Psoas muscle (tissue), 8 donors: Measurements from ENCODE around the gene CLASRP. TPM values are rescaled to one million over a fixed set of nuclear protein-coding genes. Genes with fewer than 3 reads are reported as not detected.

Experiments
- ATAC-seq, 4 donors: fragments of 200-7000 bp; cut with Tn5 transposase; one replicate each; pipeline ENCODE4 v1.9.1; 2020; ENCODE audit warnings: moderate library complexity in 3 of 4, mild to moderate bottlenecking in 2 of 4
- DNase-seq, 2 donors: peaks; one replicate each; pipeline ENCODE4 v3.0.0-alpha.2; 2020
- H3K27ac ChIP-seq: fragments of 200-600 bp; one replicate; pipeline ENCODE4 v1.8.0; 2022
- H3K27me3 ChIP-seq, 3 donors: fragments of 200-600 bp in 1 of 3; one replicate each; pipeline versions ENCODE4 v1.6.1 to v1.8.0; 2013 to 2022; ENCODE audit warnings: low read length in 2 of 3, mild to moderate bottlenecking in 2 of 3, moderate library complexity in 1 of 3; ENCODE audit not compliant: insufficient read depth in 3 of 3
- H3K36me3 ChIP-seq, 2 donors: fragments of 200-600 bp in 1 of 2; one replicate each; pipeline versions ENCODE4 v1.6.1 to v1.8.0; 2013 to 2022; ENCODE audit warnings: low read depth in 1 of 2, mild to moderate bottlenecking in 1 of 2, moderate library complexity in 1 of 2; ENCODE audit not compliant: insufficient read depth in 1 of 2
- H3K4me1 ChIP-seq: fragments of 200-600 bp; one replicate; pipeline ENCODE4 v1.8.0; 2022
- H3K4me3 ChIP-seq: fragments of 200-600 bp; one replicate; pipeline ENCODE4 v1.8.0; 2022; ENCODE audit warnings: mild to moderate bottlenecking
- H3K9me3 ChIP-seq: fragments of 200-600 bp; one replicate; pipeline ENCODE4 v1.8.0; 2022
- CTCF ChIP-seq: fragments of 200-600 bp; IDR thresholded peaks from one replicate; pipeline ENCODE4 v1.8.0; 2022; ENCODE audit warnings: antibody characterized with exemption
- WGBS, 3 donors: extraction: QIAGEN DNeasy Blood & Tissue Kit; methylation state at CpG; one replicate each; pipeline versions ENCODE4 v1.1.6 to v1.1.7; 2013; 5-methylcytosine and 5-hydroxymethylcytosine counted together
- intact Hi-C, 2 donors: fragments of 100-400 bp; cut with DNase I; formaldehyde crosslinking; loops; one replicate each; pipeline versions ENCODE4 v1.11.0 to v1.14.2; 2022
- polyA plus RNA-seq, 3 donors: library from polyadenylated mRNA; stranded (reverse); fragments of 200-250 nt; gene quantifications; one replicate each; pipeline ENCODE4 v1.2.3, GENCODE V29; 2013
- total RNA-seq, 4 donors: library from RNA; stranded (reverse); fragmentation: NEBNext Ultra II Directional in 2 of 4; extraction: Animal tissue kit (Norgen Biotek cat#: 25700) in 2 of 4; gene quantifications; one replicate each; pipeline versions ENCODE4 v1.2.1 to v1.2.4, GENCODE V29; 2021 to 2023
- donor health status: healthy with polysubstance abuse.
- donor health status: DM: no; HTN: no; CAD: no; lungs with moderate emphysema.
- donor health status: Bipolar disorder and iron deficiency.
- donor health status: healthy.
- donor health status: DM: yes; HTN: yes; CAD: no.
- donor health status: DM: no; HTN: no; CAD: no.
- donor health status: DM: no; HTN: no; CAD: no.
- donor health status: DM: yes; HTN: yes; CAD: no.

CLASRP gene
- total and polyA plus RNA-seq, 7 donors: 30.8 to 65.9 (median 37.4) TPM

DNA sequence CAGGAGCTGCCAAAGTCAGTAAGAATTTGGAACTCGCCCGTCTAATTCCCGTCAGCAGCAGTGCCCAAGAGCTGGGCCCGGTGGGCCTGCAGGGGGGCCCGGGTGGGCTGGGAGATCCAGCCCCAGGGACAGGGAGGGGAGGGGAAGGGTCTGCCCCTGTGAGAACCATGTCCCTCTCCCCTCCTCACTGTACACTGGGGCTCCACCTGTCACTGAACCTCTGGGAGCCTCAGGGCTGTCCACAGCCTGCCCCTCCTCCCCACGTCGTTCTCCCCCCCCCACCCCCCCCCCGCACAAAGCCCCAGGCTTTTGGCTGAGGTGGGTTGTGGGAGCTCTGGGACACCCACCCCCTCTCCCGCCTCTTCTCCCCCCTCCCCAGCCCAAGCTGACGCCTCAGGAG is 29.2 kb downstream of the CLASRP start:
- 67 to 79% (median 78%) methylated on average over 3 to 9 of the region's 10 CpGs for WGBS, 3 donors
- H3K36me3 ChIP-seq: peaks cover 0 to 92% of the 10 kb centered on the region in 2 donors
- no peak overlapping the region for H3K27ac ChIP-seq
- ATAC-seq (no peak), DNase-seq (no peak)
- TF ChIP-seq CTCF: no peak
- H3K9me3 ChIP-seq: no peaks in the 10 kb centered on the region
- no peak overlapping the region for H3K4me3 ChIP-seq
- H3K4me1 ChIP-seq: no peaks in the 10 kb centered on the region
- no peaks in the 10 kb centered on the region for H3K27me3 ChIP-seq
- intact Hi-C loops: no loop called here

DNA sequence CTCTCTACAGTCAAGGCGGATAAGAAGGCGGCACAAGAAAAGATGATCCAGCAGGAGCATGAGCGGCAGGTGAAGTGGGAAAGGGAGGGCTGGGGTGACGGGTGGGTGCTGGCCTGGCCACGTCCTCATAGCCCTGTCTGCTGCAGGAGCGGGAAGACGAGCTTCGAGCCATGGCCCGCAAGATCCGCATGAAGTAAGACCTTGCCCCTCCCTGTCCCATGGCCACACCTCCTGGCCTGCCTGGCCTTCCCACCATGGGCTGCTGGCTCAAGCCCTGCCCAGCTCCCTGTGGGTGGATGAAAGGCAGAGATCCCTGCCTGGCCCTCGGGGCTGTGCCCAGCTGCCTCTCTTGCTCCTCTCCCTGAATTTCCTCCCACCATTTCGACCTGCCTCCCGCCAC is 30.2 kb downstream of the CLASRP start:
- Histone ChIP-seq H3K4me3 (no peak overlapping the region), H3K36me3 (peaks cover 0 to 82% of the 10 kb centered on the region in 2 donors), H3K27ac (no peak overlapping the region), H3K27me3 (no peaks in the 10 kb centered on the region), H3K4me1 (no peaks in the 10 kb centered on the region), H3K9me3 (no peaks in the 10 kb centered on the region)
- DNase-seq (no peak), ATAC-seq (peak in 3 of 4 donors; percentile 23 to 29 (median 23))
- WGBS, 3 donors: 72 to 84% (median 74%) methylated on average over 13 of the region's 13 CpGs
- no peak for TF ChIP-seq CTCF
- intact Hi-C loops: no loop called here

DNA sequence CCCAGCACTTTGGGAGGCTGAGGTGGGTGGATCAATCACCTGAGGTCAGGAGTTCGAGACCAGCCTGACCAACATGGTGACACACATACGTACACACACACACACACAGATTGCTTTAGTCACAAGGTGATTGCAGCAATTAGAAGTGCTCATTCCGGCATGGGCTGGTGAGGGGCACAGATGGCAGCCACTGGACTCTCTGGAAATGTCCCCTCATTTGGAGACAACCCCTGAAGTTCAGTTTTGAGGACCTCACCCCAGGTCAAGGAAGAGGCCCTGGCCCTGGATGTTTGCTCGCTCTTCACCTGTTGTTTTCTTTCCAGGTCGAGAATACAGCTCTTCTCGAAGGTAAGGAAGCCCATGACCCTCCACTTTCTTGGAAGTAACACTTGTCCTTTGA is 31.4 kb downstream of the CLASRP start:
- no peaks in the 10 kb centered on the region for H3K9me3 ChIP-seq
- no peaks in the 10 kb centered on the region for H3K27me3 ChIP-seq
- 87 to 93% (median 88%) methylated on average over 6 of the region's 6 CpGs for WGBS, 3 donors
- H3K4me3 ChIP-seq: no peak overlapping the region
- no peaks in the 10 kb centered on the region for H3K4me1 ChIP-seq
- ATAC-seq (no peak), DNase-seq (no peak)
- intact Hi-C loops: no loop called here
- H3K36me3 ChIP-seq: peaks cover 0 to 71% of the 10 kb centered on the region in 2 donors
- no peak overlapping the region for H3K27ac ChIP-seq
- no peak for TF ChIP-seq CTCF

- no peak for DNase-seq
These were observed 32.2 kb downstream of the CLASRP start for GRCh38 chr19:45070861-45071544.

More at GRCh38 chr19:45070861-45071544, 32.2 kb downstream of the CLASRP start:
- H3K27me3 ChIP-seq: no peaks in the 10 kb centered on the region
- H3K9me3 ChIP-seq: no peaks in the 10 kb centered on the region
- H3K27ac ChIP-seq: no peak overlapping the region
- TF ChIP-seq CTCF: no peak
- H3K36me3 ChIP-seq: peaks cover 0 to 64% of the 10 kb centered on the region in 2 donors
- H3K4me3 ChIP-seq: no peak overlapping the region
- intact Hi-C loops: no loop called here
- 86 to 89% (median 86%) methylated on average over 18 to 19 of the region's 19 CpGs for WGBS, 3 donors
- H3K4me1 ChIP-seq: no peaks in the 10 kb centered on the region
- peak in 1 of 4 donors; percentile 9 for ATAC-seq
